HL-60 (cell line): ENCODE measurements around the gene KCNG2.

ENCODE experiments used
- DNase-seq, 2 experiments: peaks; one replicate each; pipeline ENCODE4 v3.0.0-alpha.2; 2010 to 2020; ENCODE audit warnings: low read depth in 1 of 2, low spot score in 1 of 2
- H3K27ac ChIP-seq: fragments of 250-450 bp; sonication (Bioruptor Pico); replicated peaks from 2 replicates; pipeline ENCODE4 v1.5.1; 2020; ENCODE audit warnings: mild to moderate bottlenecking, moderate library complexity
- H3K27me3 ChIP-seq: fragments of 250-450 bp; sonication (Bioruptor Pico); 2 replicates; pipeline ENCODE4 v1.5.1; 2021; ENCODE audit warnings: mild to moderate bottlenecking, moderate library complexity; ENCODE audit not compliant: insufficient read depth, poor library complexity, severe bottlenecking
- H3K4me3 ChIP-seq: replicated peaks from 2 replicates; pipeline ENCODE4 v1.5.1; 2011; ENCODE audit warnings: mild to moderate bottlenecking, control low read depth, low read length; ENCODE audit not compliant: insufficient read depth
- CTCF ChIP-seq: IDR thresholded peaks from one replicate; pipeline ENCODE4 v1.5.1; 2011; ENCODE audit warnings: low read length, control low read depth, inconsistent platforms; ENCODE audit not compliant: insufficient read depth
- GABPA ChIP-seq: IDR thresholded peaks from 2 replicates; pipeline ENCODE4 v1.6.1; 2012; ENCODE audit warnings: low read depth
- POLR2AphosphoS5 ChIP-seq: IDR thresholded peaks from 2 replicates; pipeline ENCODE4 v1.6.1; 2012; ENCODE audit warnings: low read depth
- REST ChIP-seq: IDR thresholded peaks from 2 replicates; pipeline ENCODE4 v1.6.1; 2012; ENCODE audit warnings: low read depth; ENCODE audit not compliant: insufficient replicate concordance
- SPI1 ChIP-seq: IDR thresholded peaks from 2 replicates; pipeline ENCODE4 v1.6.1; 2012; ENCODE audit warnings: low read depth, mild to moderate bottlenecking, borderline replicate concordance

KCNG2 gene

GRCh38 chr18:79922971-79923411 is 125.3 kb downstream of the KCNG2 start:
- no peaks in the 10 kb centered on the region for H3K27me3 ChIP-seq
- no peak for TF ChIP-seq GABPA
- H3K4me3 ChIP-seq: no peak overlapping the region
- no peak overlapping the region for H3K27ac ChIP-seq
- DNase-seq: no peak

DNA sequence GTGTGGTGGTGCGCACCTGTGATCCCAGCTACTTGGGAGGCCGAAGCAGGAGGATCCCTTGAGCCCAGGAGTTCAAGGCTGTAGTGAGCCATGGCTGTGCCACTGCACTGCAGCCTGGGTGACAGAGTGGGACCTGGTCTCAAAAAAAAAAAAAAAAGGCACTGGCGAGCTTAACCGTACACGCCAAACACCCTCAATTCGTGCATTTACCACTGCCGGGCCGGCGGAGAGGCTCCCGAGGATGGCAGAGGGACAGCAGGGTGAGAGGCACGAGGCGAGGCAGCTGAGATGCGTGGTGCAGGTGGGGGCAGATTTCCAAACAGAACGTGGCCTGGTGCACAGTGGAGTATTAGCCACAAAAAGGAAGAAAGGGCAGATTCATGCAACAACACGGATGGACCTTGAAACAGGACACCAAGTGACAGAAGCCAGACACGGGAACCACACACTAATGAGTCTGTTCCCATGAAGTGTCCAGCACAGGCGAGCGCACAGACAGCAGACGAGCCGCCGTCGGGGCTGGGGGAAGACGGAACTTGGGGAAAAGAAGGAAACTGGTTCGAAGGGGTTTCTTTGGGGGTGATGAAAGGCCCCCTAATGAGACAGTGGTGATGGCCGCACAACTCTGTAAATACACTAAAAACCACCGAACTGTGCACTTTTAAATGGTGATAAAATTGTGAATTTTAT is 126.3 kb downstream of the KCNG2 start:
- Histone ChIP-seq H3K27me3 (no peaks in the 10 kb centered on the region), H3K4me3 (no peak overlapping the region), H3K27ac (no peak overlapping the region)
- no peak for DNase-seq
- TF ChIP-seq POLR2AphosphoS5: no peak
- no peak for TF ChIP-seq REST
- TF ChIP-seq GABPA: no peak
- no peak for TF ChIP-seq SPI1

- no peak for TF ChIP-seq GABPA
- no peak for TF ChIP-seq POLR2AphosphoS5
- TF ChIP-seq CTCF: no peak
- no peak for TF ChIP-seq REST
- no peak for TF ChIP-seq SPI1
Observed at GRCh38 chr18:79924814-79925731, 127.3 kb downstream of the KCNG2 start.

GRCh38 chr18:79926306-79926705 is 128.6 kb downstream of the KCNG2 start:
- TF ChIP-seq REST (no peak), POLR2AphosphoS5 (no peak), CTCF (no peak), GABPA (no peak), SPI1 (no peak)
- no peak overlapping the region for H3K4me3 ChIP-seq
- DNase-seq: no peak
- no peaks in the 10 kb centered on the region for H3K27me3 ChIP-seq
- H3K27ac ChIP-seq: no peak overlapping the region

More at GRCh38 chr18:79924814-79925731, 127.3 kb downstream of the KCNG2 start:
- no peak for DNase-seq
- Histone ChIP-seq H3K27me3 (no peaks in the 10 kb centered on the region), H3K4me3 (no peak overlapping the region), H3K27ac (no peak overlapping the region)
